Endothelial cell (in vitro differentiated cells): ENCODE data around the gene COL6A3. TPM values are rescaled to one million over a fixed set of nuclear protein-coding genes. Genes with fewer than 3 reads are reported as not detected.

Experiments
- DNase-seq: peaks from one replicate; pipeline ENCODE4 v3.0.0; 2021; ENCODE audit warnings: low spot score
- H3K27ac Mint-ChIP-seq: one replicate; pipeline ENCODE4 v1.8.0; 2021; ENCODE audit warnings: mixed read lengths, inconsistent platforms; ENCODE audit not compliant: unreplicated experiment
- H3K27me3 Mint-ChIP-seq: one replicate; pipeline ENCODE4 v1.8.0; 2021; ENCODE audit warnings: mild to moderate bottlenecking, moderate library complexity, mixed read lengths, inconsistent platforms; ENCODE audit not compliant: unreplicated experiment
- H3K36me3 Mint-ChIP-seq: one replicate; pipeline ENCODE4 v1.8.0; 2021; ENCODE audit warnings: mild to moderate bottlenecking, low read depth, mixed read lengths, inconsistent platforms; ENCODE audit not compliant: unreplicated experiment
- H3K4me1 Mint-ChIP-seq: one replicate; pipeline ENCODE4 v1.8.0; 2021; ENCODE audit warnings: mild to moderate bottlenecking, mixed read lengths, inconsistent platforms; ENCODE audit not compliant: unreplicated experiment
- H3K4me3 Mint-ChIP-seq: one replicate; pipeline ENCODE4 v1.8.0; 2021; ENCODE audit warnings: mild to moderate bottlenecking, mixed read lengths, inconsistent platforms; ENCODE audit not compliant: unreplicated experiment
- H3K9me3 Mint-ChIP-seq: one replicate; pipeline ENCODE4 v1.8.0; 2021; ENCODE audit warnings: mixed read lengths, inconsistent platforms; ENCODE audit not compliant: unreplicated experiment
- total RNA-seq: library from RNA; stranded (reverse); fragmentation: NEBNext Ultra II Directional; extraction: Animal tissue kit (Norgen Biotek cat#: 25700); gene quantifications from one replicate; pipeline ENCODE4 v1.2.1, GENCODE V29; 2021; ENCODE audit not compliant: unreplicated experiment
- TF ChIP-seq, protein P1 (sequence below): fragments of 200-600 bp; sonication (generic); IDR thresholded peaks from one replicate; pipeline ENCODE4 v1.5.0; 2021; ENCODE audit warnings: antibody characterized with exemption; ENCODE audit not compliant: unreplicated experiment

COL6A3 gene
- total RNA-seq, 1 donor from 2014 or later, result 1.6 TPM

DNA sequence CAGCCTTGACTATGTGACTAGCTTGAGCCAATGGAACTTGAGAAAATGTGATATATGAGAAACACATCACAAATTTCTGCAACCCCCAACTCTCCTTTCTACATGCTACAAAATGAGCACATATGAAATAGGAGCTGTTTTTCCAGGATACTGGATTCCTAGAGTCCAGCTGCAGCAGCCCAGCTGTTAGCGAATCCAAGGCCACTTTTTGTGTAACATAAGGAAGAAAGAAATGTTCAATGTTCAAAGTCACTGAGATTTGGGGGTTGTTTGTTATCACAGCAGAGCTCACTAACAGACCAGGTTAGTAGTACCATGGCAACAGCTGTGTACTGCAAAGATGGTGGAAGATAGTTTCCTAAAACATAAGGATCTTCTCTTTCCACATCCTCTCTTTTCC, 12.6 kb upstream of the COL6A3 start:
- H3K27me3 Mint-ChIP-seq, result no peaks in the 10 kb centered on the region
- H3K36me3 Mint-ChIP-seq, result no peaks in the 10 kb centered on the region

DNA sequence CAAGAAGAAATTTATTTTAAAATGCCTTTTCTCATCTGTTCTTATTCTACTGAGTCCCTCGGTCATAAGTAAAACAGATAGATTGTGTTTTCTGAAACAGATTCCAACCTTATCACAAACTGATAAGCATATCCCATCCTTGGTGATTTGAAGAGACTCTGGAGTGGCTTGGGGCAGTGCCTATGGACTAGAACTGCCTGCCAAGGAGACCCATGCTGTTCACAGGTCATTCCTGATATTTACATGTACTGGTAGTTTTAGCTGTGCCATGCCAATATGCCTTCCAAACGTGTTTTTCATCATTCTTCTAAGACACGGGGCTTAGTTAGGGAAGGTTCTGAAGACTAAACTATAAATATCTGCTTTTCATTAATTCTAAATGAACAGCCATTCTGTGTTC, 11.4 kb upstream of the COL6A3 start:
- H3K27me3 Mint-ChIP-seq, result no peaks in the 10 kb centered on the region
- TF ChIP-seq, protein P1, sequence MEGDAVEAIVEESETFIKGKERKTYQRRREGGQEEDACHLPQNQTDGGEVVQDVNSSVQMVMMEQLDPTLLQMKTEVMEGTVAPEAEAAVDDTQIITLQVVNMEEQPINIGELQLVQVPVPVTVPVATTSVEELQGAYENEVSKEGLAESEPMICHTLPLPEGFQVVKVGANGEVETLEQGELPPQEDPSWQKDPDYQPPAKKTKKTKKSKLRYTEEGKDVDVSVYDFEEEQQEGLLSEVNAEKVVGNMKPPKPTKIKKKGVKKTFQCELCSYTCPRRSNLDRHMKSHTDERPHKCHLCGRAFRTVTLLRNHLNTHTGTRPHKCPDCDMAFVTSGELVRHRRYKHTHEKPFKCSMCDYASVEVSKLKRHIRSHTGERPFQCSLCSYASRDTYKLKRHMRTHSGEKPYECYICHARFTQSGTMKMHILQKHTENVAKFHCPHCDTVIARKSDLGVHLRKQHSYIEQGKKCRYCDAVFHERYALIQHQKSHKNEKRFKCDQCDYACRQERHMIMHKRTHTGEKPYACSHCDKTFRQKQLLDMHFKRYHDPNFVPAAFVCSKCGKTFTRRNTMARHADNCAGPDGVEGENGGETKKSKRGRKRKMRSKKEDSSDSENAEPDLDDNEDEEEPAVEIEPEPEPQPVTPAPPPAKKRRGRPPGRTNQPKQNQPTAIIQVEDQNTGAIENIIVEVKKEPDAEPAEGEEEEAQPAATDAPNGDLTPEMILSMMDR, result no peak
- no peaks in the 10 kb centered on the region for H3K9me3 Mint-ChIP-seq
- H3K4me3 Mint-ChIP-seq, result no peak overlapping the region
- H3K36me3 Mint-ChIP-seq, result no peaks in the 10 kb centered on the region
- H3K4me1 Mint-ChIP-seq, result peaks cover 25% of the 10 kb centered on the region
- no peak overlapping the region for H3K27ac Mint-ChIP-seq
- DNase-seq, result no peak

More for the DNA sequence above, 12.6 kb upstream of the COL6A3 start:
- H3K4me3 Mint-ChIP-seq, result no peak overlapping the region
- no peak for DNase-seq
- no peaks in the 10 kb centered on the region for H3K9me3 Mint-ChIP-seq
- no peak overlapping the region for H3K27ac Mint-ChIP-seq
- H3K4me1 Mint-ChIP-seq, result peaks cover 21% of the 10 kb centered on the region
- TF ChIP-seq, protein P1, result no peak

DNA sequence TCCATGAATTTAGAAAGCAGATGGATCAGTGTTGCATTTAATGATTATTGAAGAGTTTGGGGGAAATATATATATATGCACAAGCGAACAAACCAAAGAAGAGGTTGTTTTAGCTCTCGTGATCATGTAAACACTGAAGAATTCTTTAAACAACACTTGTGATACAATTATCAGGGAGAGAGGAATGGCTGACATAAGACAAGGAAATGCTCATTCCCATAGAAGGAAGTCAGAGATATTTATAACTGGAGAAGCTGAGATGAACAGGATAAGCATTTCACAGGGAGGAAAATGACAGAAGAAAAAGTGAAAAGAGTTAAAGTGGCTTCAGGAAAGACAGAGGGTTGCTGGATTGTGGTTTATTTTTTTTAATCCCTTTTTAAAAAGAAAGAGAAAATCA, 10.6 kb upstream of the COL6A3 start:
- Mint-ChIP-seq H3K27ac (no peak overlapping the region), H3K27me3 (no peaks in the 10 kb centered on the region), H3K9me3 (no peaks in the 10 kb centered on the region), H3K4me3 (no peak overlapping the region), H3K36me3 (no peaks in the 10 kb centered on the region), H3K4me1 (peaks cover 25% of the 10 kb centered on the region)
- no peak for DNase-seq
- TF ChIP-seq, protein P1, result no peak

DNA sequence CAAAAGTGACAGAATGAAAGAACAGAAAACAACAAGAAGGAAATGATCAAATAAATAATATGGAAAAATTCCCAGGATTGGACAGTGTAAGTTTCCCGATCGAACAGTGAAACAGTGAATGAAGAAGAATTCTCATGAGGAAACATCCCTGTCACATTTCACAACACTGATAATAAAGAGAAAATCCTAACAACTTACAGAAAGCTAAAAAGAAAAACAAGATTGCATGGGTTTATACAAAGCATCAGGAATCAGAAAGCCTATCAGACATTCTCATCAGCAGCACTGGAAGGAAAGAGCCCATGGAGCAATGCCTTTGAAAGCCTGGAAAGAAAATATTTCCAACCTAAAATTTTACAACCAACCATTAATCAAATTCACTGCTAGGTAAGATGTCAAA, 9.9 kb upstream of the COL6A3 start:
- no peaks in the 10 kb centered on the region for H3K27me3 Mint-ChIP-seq
- H3K4me3 Mint-ChIP-seq, result no peak overlapping the region
- no peaks in the 10 kb centered on the region for H3K36me3 Mint-ChIP-seq
- peaks cover 28% of the 10 kb centered on the region for H3K4me1 Mint-ChIP-seq
- no peak for DNase-seq
- TF ChIP-seq, protein P1, result no peak
- H3K27ac Mint-ChIP-seq, result no peak overlapping the region
- no peaks in the 10 kb centered on the region for H3K9me3 Mint-ChIP-seq

DNA sequence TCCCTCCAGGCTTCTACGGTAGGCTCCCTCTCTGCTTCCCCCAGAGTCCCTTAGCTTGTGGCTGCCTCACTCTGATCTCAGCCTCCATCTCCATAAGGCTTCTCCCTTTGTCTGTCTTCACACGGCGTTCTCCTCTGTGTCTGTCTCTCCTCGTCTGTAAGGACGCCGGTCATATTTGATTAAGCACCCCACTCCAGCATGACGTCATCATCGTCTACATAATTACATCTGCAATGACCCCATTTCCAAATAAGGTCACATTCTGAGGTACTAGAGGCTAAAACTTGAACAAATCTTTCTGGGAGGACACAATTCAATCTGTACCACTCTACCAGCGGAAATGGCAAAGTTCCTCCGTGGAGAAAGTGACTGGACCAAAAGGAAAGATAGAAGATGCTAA, 8.3 kb upstream of the COL6A3 start:
- Mint-ChIP-seq H3K27ac (peak overlapping the region; percentile 28), H3K27me3 (no peaks in the 10 kb centered on the region), H3K9me3 (no peaks in the 10 kb centered on the region), H3K4me3 (no peak overlapping the region), H3K36me3 (no peaks in the 10 kb centered on the region), H3K4me1 (peaks cover 28% of the 10 kb centered on the region)
- TF ChIP-seq, protein P1, result no peak
- DNase-seq, result no peak
